GM23338 (cell line): ENCODE results near the gene NETO2. TPM values are rescaled to one million over a fixed set of nuclear protein-coding genes. Genes with fewer than 3 reads are reported as not detected.

Experiments
- ATAC-seq: fragments of 200-7000 bp; cut with Tn5 transposase; 3 replicates; pipeline ENCODE4 v1.9.1; 2020
- DNase-seq: peaks from one replicate; pipeline ENCODE4 v3.0.0-alpha.2; 2015; ENCODE audit warnings: low spot score
- H2AFZ ChIP-seq: fragments of 200-600 bp; sonication (generic); 2 replicates; pipeline ENCODE4 v1.8.0; 2016; ENCODE audit warnings: antibody characterized with exemption, mild to moderate bottlenecking, moderate library complexity
- H3F3A ChIP-seq: fragments of 200-600 bp; sonication (generic); replicated peaks from 2 replicates; pipeline ENCODE4 v1.8.0; 2017; ENCODE audit warnings: antibody characterized with exemption, mixed run types, low read depth
- H3K27ac ChIP-seq: fragments of 200-600 bp; sonication (generic); 2 replicates; pipeline ENCODE4 v1.6.1; 2016; ENCODE audit warnings: low read depth
- H3K27me3 ChIP-seq: fragments of 200-600 bp; sonication (generic); 2 replicates; pipeline ENCODE4 v1.8.0; 2016; ENCODE audit warnings: mild to moderate bottlenecking, mixed run types, moderate library complexity; ENCODE audit not compliant: insufficient read depth
- H3K36me3 ChIP-seq: fragments of 200-600 bp; sonication (generic); 2 replicates; pipeline ENCODE4 v1.8.0; 2016; ENCODE audit warnings: mild to moderate bottlenecking; ENCODE audit not compliant: insufficient read depth
- H3K4me1 ChIP-seq: fragments of 200-600 bp; sonication (generic); 2 replicates; pipeline ENCODE4 v1.8.0; 2016; ENCODE audit warnings: mild to moderate bottlenecking, moderate library complexity; ENCODE audit not compliant: insufficient read depth
- H3K4me2 ChIP-seq: fragments of 200-600 bp; sonication (generic); 2 replicates; pipeline ENCODE4 v1.7.1; 2017; ENCODE audit warnings: mixed run types
- H3K4me3 ChIP-seq: fragments of 200-600 bp; sonication (generic); 2 replicates; pipeline ENCODE4 v1.6.1; 2016; ENCODE audit warnings: mixed run types
- H3K79me2 ChIP-seq: fragments of 200-600 bp; sonication (generic); replicated peaks from 2 replicates; pipeline ENCODE4 v1.8.0; 2017; ENCODE audit warnings: mild to moderate bottlenecking; ENCODE audit not compliant: insufficient read depth
- H3K9me2 ChIP-seq: fragments of 200-600 bp; sonication (generic); 2 replicates; pipeline ENCODE4 v1.8.0; 2017; ENCODE audit not compliant: insufficient read depth
- H4K20me1 ChIP-seq: fragments of 200-600 bp; sonication (generic); replicated peaks from 2 replicates; pipeline ENCODE4 v1.8.0; 2017; ENCODE audit warnings: mild to moderate bottlenecking; ENCODE audit not compliant: insufficient read depth
- H3K27ac Mint-ChIP-seq: 2 replicates; pipeline ENCODE4 v1.8.0; 2020; ENCODE audit warnings: inconsistent platforms, mild to moderate bottlenecking, moderate library complexity, mixed read lengths
- H3K27me3 Mint-ChIP-seq: 3 replicates; pipeline ENCODE4 v1.8.0; 2022; ENCODE audit warnings: low read depth, mild to moderate bottlenecking, moderate library complexity, mixed read lengths, inconsistent platforms; ENCODE audit not compliant: insufficient read depth, poor library complexity
- H3K36me3 Mint-ChIP-seq: 3 replicates; pipeline ENCODE4 v1.8.0; 2021; ENCODE audit warnings: low read depth, mild to moderate bottlenecking, inconsistent platforms, moderate library complexity, mixed read lengths
- H3K4me1 Mint-ChIP-seq: 3 replicates; pipeline ENCODE4 v1.8.0; 2020; ENCODE audit warnings: mild to moderate bottlenecking, inconsistent platforms, mixed read lengths
- H3K4me3 Mint-ChIP-seq: 3 replicates; pipeline ENCODE4 v1.8.0; 2021; ENCODE audit warnings: moderate library complexity, mild to moderate bottlenecking, inconsistent platforms, mixed read lengths
- H3K9me3 Mint-ChIP-seq: 3 replicates; pipeline ENCODE4 v1.8.0; 2020; ENCODE audit warnings: moderate library complexity, mild to moderate bottlenecking, inconsistent platforms, mixed read lengths
- CTCF ChIP-seq, 2 experiments: fragments of 200-600 bp in 1 of 2; sonication (generic) in 1 of 2; conservative IDR thresholded peaks; 2 replicates each; pipeline versions ENCODE4 v1.5.1 to v1.6.1; 2016 to 2017; ENCODE audit warnings: antibody characterized with exemption in 2 of 2, low read depth in 2 of 2, mild to moderate bottlenecking in 2 of 2, moderate library complexity in 1 of 2
- JUNB ChIP-seq: IDR thresholded peaks from one replicate; pipeline ENCODE4 v1.6.1; 2016; ENCODE audit warnings: antibody characterized with exemption; ENCODE audit not compliant: unreplicated experiment
- NANOG ChIP-seq: IDR thresholded peaks from 2 replicates; pipeline ENCODE4 v1.6.1; 2016; ENCODE audit warnings: antibody characterized with exemption, borderline replicate concordance
- POLR2AphosphoS5 ChIP-seq: IDR thresholded peaks from 2 replicates; pipeline ENCODE4 v1.6.1; 2016; ENCODE audit warnings: antibody characterized with exemption, low read depth
- STAT1 ChIP-seq: IDR thresholded peaks from one replicate; pipeline ENCODE4 v1.6.1; 2016; ENCODE audit warnings: antibody characterized with exemption; ENCODE audit not compliant: unreplicated experiment
- ZNF114 ChIP-seq: fragments of 250-450 bp; sonication (Bioruptor Pico); IDR thresholded peaks from 2 replicates; pipeline ENCODE4 v1.5.0; 2020; ENCODE audit warnings: mild to moderate bottlenecking, moderate library complexity
- ZNF331 ChIP-seq: fragments of 250-450 bp; sonication (Bioruptor Pico); IDR thresholded peaks from 2 replicates; pipeline ENCODE4 v1.5.0; 2020; ENCODE audit warnings: low read depth, mild to moderate bottlenecking, moderate library complexity
- polyA plus RNA-seq: library from polyadenylated mRNA; unstranded; fragments of >200 nt; fragmentation: Nextera tagmentation; extraction: Ambion mirVana; gene quantifications from 2 replicates; pipeline ENCODE4 v1.2.1, GENCODE V29; 2016
- total RNA-seq: library from RNA; depleted of rRNA; stranded (reverse); fragments of >200 nt; shearing (Covaris generic); gene quantifications from 2 replicates; pipeline ENCODE4 v1.2.3, GENCODE V29; 2014
- TF ChIP-seq, protein P1 (sequence below): fragments of 250-450 bp; sonication (Bioruptor Pico); IDR thresholded peaks from 2 replicates; pipeline ENCODE4 v1.5.0; 2020; ENCODE audit warnings: mild to moderate bottlenecking, moderate library complexity

Gene NETO2
- total and polyA plus RNA-seq, 2 experiments from 2014 or later, result 6.6 to 10.6 TPM

DNA sequence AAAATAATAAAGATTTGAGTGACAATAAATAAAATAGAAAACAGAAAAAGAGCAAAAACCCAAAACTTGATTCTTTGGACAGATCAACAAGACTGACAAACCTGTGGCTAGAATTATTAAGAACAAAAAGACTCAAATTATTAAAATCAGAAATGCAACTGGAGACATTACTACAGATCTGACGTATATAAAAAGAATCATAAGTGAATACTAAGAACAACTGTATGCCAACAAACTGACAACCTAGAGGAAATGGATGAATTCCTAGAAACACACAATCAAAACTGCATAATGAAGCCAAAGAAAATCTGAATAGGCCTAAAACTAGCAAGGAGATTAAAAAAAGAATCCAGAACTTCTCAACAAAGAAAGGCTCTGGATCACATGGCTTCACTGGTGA, 47.4 kb downstream of the NETO2 start:
- Histone ChIP-seq H3K36me3 (no peaks in the 10 kb centered on the region), H3K27me3 (no peaks in the 10 kb centered on the region), H3K4me3 (no peak overlapping the region), H3F3A (no peaks in the 10 kb centered on the region), H4K20me1 (no peaks in the 10 kb centered on the region), H3K4me1 (no peaks in the 10 kb centered on the region), H3K27ac (no peak overlapping the region), H3K79me2 (no peaks in the 10 kb centered on the region), H3K9me2 (no peaks in the 10 kb centered on the region), H3K4me2 (no peak overlapping the region), H2AFZ (0 out of 2 replicates have a peak overlapping the region, but pooled peaks have one; percentile 69)
- H3K4me1 Mint-ChIP-seq, result peaks cover 5% of the 10 kb centered on the region; the same call in 1 of the 3 replicates
- no peaks in the 10 kb centered on the region; the same call in 2 of the 3 replicates for H3K9me3 Mint-ChIP-seq
- no peak overlapping the region for H3K27ac Mint-ChIP-seq
- no peak for ATAC-seq
- TF ChIP-seq ZNF331 (CRISPR knock-in tag) (no peak), POLR2AphosphoS5 (no peak), JUNB (no peak), STAT1 (no peak), CTCF (conservative IDR thresholded peaks at IDR 0.05; ENCODE audit: low read depth in 2 of 2) (no peak), NANOG (no peak), ZNF114 (no peak)
- TF ChIP-seq, protein P1, sequence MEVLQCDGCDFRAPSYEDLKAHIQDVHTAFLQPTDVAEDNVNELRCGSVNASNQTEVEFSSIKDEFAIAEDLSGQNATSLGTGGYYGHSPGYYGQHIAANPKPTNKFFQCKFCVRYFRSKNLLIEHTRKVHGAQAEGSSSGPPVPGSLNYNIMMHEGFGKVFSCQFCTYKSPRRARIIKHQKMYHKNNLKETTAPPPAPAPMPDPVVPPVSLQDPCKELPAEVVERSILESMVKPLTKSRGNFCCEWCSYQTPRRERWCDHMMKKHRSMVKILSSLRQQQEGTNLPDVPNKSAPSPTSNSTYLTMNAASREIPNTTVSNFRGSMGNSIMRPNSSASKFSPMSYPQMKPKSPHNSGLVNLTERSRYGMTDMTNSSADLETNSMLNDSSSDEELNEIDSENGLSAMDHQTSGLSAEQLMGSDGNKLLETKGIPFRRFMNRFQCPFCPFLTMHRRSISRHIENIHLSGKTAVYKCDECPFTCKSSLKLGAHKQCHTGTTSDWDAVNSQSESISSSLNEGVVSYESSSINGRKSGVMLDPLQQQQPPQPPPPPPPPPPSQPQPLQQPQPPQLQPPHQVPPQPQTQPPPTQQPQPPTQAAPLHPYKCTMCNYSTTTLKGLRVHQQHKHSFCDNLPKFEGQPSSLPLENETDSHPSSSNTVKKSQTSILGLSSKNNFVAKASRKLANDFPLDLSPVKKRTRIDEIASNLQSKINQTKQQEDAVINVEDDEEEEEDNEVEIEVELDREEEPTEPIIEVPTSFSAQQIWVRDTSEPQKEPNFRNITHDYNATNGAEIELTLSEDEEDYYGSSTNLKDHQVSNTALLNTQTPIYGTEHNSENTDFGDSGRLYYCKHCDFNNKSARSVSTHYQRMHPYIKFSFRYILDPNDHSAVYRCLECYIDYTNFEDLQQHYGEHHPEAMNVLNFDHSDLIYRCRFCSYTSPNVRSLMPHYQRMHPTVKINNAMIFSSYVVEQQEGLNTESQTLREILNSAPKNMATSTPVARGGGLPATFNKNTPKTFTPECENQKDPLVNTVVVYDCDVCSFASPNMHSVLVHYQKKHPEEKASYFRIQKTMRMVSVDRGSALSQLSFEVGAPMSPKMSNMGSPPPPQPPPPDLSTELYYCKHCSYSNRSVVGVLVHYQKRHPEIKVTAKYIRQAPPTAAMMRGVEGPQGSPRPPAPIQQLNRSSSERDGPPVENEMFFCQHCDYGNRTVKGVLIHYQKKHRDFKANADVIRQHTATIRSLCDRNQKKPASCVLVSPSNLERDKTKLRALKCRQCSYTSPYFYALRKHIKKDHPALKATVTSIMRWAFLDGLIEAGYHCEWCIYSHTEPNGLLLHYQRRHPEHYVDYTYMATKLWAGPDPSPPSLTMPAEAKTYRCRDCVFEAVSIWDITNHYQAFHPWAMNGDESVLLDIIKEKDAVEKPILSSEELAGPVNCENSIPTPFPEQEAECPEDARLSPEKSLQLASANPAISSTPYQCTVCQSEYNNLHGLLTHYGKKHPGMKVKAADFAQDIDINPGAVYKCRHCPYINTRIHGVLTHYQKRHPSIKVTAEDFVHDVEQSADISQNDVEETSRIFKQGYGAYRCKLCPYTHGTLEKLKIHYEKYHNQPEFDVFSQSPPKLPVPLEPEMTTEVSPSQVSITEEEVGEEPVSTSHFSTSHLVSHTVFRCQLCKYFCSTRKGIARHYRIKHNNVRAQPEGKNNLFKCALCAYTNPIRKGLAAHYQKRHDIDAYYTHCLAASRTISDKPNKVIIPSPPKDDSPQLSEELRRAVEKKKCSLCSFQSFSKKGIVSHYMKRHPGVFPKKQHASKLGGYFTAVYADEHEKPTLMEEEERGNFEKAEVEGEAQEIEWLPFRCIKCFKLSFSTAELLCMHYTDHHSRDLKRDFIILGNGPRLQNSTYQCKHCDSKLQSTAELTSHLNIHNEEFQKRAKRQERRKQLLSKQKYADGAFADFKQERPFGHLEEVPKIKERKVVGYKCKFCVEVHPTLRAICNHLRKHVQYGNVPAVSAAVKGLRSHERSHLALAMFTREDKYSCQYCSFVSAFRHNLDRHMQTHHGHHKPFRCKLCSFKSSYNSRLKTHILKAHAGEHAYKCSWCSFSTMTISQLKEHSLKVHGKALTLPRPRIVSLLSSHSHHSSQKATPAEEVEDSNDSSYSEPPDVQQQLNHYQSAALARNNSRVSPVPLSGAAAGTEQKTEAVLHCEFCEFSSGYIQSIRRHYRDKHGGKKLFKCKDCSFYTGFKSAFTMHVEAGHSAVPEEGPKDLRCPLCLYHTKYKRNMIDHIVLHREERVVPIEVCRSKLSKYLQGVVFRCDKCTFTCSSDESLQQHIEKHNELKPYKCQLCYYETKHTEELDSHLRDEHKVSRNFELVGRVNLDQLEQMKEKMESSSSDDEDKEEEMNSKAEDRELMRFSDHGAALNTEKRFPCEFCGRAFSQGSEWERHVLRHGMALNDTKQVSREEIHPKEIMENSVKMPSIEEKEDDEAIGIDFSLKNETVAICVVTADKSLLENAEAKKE (CRISPR knock-in tag), result no peak
- H3K4me3 Mint-ChIP-seq, result no peak overlapping the region
- no peak for DNase-seq
- H3K27me3 Mint-ChIP-seq, result no peaks in the 10 kb centered on the region
- peaks cover 11% of the 10 kb centered on the region for H3K36me3 Mint-ChIP-seq
